Measurements from ENCODE around the gene NPRL2.

Gene NPRL2

GRCh38 chr3:50350527-50351322 lies at the start of gene NPRL2, which contains the start of gene CYB561D2:
Gene NPRL2, minus strand, starts transcription at chr3:50350775. Its CDS starts 123 bp downstream, at chr3:50350652.
Gene CYB561D2, plus strand, starts transcription at chr3:50350862. Its CDS starts 572 bp downstream, at chr3:50351434.
- peak; percentile 99 for DNase-seq (ENCODE audit: low read depth)

- no peak for DNase-seq (ENCODE audit: low read depth)
Observed at GRCh38 chr3:50396502-50396901, 45.9 kb upstream of the NPRL2 start.

GRCh38 chr3:50395070-50395860 lies 44.7 kb upstream of the NPRL2 start:
- no peak for DNase-seq (ENCODE audit: low read depth)

GRCh38 chr3:50393061-50393460 lies 42.5 kb upstream of the NPRL2 start:
- DNase-seq (ENCODE audit: low read depth): no peak

- DNase-seq (ENCODE audit: low read depth): no peak
Observed at GRCh38 chr3:50392101-50392715, 41.6 kb upstream of the NPRL2 start.

- no peak for DNase-seq (ENCODE audit: low read depth)
Observed at GRCh38 chr3:50390508-50391224, 40.1 kb upstream of the NPRL2 start.

GRCh38 chr3:50389414-50389767 lies 38.8 kb upstream of the NPRL2 start:
- no peak for DNase-seq (ENCODE audit: low read depth)

- DNase-seq (ENCODE audit: low read depth): no peak
Observed at GRCh38 chr3:50388720-50389413, 38.3 kb upstream of the NPRL2 start.

- no peak for DNase-seq (ENCODE audit: low read depth)
Observed at GRCh38 chr3:50388016-50388719, 37.6 kb upstream of the NPRL2 start.

GRCh38 chr3:50385754-50386153 lies 35.2 kb upstream of the NPRL2 start:
- no peak for DNase-seq (ENCODE audit: low read depth)

GRCh38 chr3:50383750-50384149 lies 33.2 kb upstream of the NPRL2 start:
- DNase-seq (ENCODE audit: low read depth): no peak

- no peak for DNase-seq (ENCODE audit: low read depth)
Observed at GRCh38 chr3:50382722-50383121, 32.1 kb upstream of the NPRL2 start.

GRCh38 chr3:50381383-50381782 lies 30.8 kb upstream of the NPRL2 start:
- no peak for DNase-seq (ENCODE audit: low read depth)

- no peak for DNase-seq (ENCODE audit: low read depth)
Observed at GRCh38 chr3:50380405-50381085, 30.0 kb upstream of the NPRL2 start.

GRCh38 chr3:50378757-50379156 lies 28.2 kb upstream of the NPRL2 start:
- no peak for DNase-seq (ENCODE audit: low read depth)

GRCh38 chr3:50378024-50378423 lies 27.4 kb upstream of the NPRL2 start:
- no peak for DNase-seq (ENCODE audit: low read depth)

- no peak for DNase-seq (ENCODE audit: low read depth)
Observed at GRCh38 chr3:50375258-50375931, 24.8 kb upstream of the NPRL2 start.

- no peak for DNase-seq (ENCODE audit: low read depth)
Observed at GRCh38 chr3:50374363-50375257, 24.0 kb upstream of the NPRL2 start.
